ENCODE results near the gene ZNF319.
A peak's percentile ranks its signal among the peaks of the same experiment; 100 is the strongest.

ZNF319 gene

GRCh38 chr16:58029410-58029809, 28.9 kb upstream of the ZNF319 start:
- Mint-ChIP-seq H3K4me3 (no peak overlapping the region), H3K27ac (peak overlapping the region; percentile 22), H3K36me3 (ENCODE audit: low read depth) (no peaks in the 10 kb centered on the region), H3K4me1 (ENCODE audit: low read depth) (peaks cover 9% of the 10 kb centered on the region), H3K27me3 (ENCODE audit: low read depth) (peaks cover 28% of the 10 kb centered on the region), H3K9me3 (no peaks in the 10 kb centered on the region)

- peaks cover 29% of the 10 kb centered on the region for H3K27me3 Mint-ChIP-seq (ENCODE audit: low read depth)
- H3K4me3 Mint-ChIP-seq: no peak overlapping the region
- no peak overlapping the region for H3K27ac Mint-ChIP-seq
- no peaks in the 10 kb centered on the region for H3K9me3 Mint-ChIP-seq
- no peaks in the 10 kb centered on the region for H3K36me3 Mint-ChIP-seq (ENCODE audit: low read depth)
- H3K4me1 Mint-ChIP-seq (ENCODE audit: low read depth): peaks cover 9% of the 10 kb centered on the region
These were observed 28.1 kb upstream of the ZNF319 start for GRCh38 chr16:58028541-58029070.

- H3K36me3 Mint-ChIP-seq (ENCODE audit: low read depth): no peaks in the 10 kb centered on the region
- H3K9me3 Mint-ChIP-seq: no peaks in the 10 kb centered on the region
- H3K4me1 Mint-ChIP-seq (ENCODE audit: low read depth): peaks cover 9% of the 10 kb centered on the region
- H3K4me3 Mint-ChIP-seq: peak overlapping the region; percentile 5
- H3K27ac Mint-ChIP-seq: no peak overlapping the region
- peaks cover 29% of the 10 kb centered on the region for H3K27me3 Mint-ChIP-seq (ENCODE audit: low read depth)
These were observed 27.5 kb upstream of the ZNF319 start for GRCh38 chr16:58027916-58028455.

GRCh38 chr16:58027161-58027915, 26.9 kb upstream of the ZNF319 start:
- no peaks in the 10 kb centered on the region for H3K9me3 Mint-ChIP-seq

GRCh38 chr16:58026705-58027160, 26.3 kb upstream of the ZNF319 start:
- H3K9me3 Mint-ChIP-seq: no peaks in the 10 kb centered on the region
- peaks cover 32% of the 10 kb centered on the region for H3K27me3 Mint-ChIP-seq (ENCODE audit: low read depth)
- H3K36me3 Mint-ChIP-seq (ENCODE audit: low read depth): no peaks in the 10 kb centered on the region
- no peak overlapping the region for H3K4me3 Mint-ChIP-seq
- peaks cover 11% of the 10 kb centered on the region for H3K4me1 Mint-ChIP-seq (ENCODE audit: low read depth)
- no peak overlapping the region for H3K27ac Mint-ChIP-seq

More at GRCh38 chr16:58027161-58027915, 26.9 kb upstream of the ZNF319 start:
- Mint-ChIP-seq H3K4me3 (no peak overlapping the region), H3K36me3 (ENCODE audit: low read depth) (no peaks in the 10 kb centered on the region), H3K4me1 (ENCODE audit: low read depth) (peaks cover 11% of the 10 kb centered on the region), H3K27ac (no peak overlapping the region), H3K27me3 (ENCODE audit: low read depth) (peaks cover 32% of the 10 kb centered on the region)

- Mint-ChIP-seq H3K4me3 (no peak overlapping the region), H3K36me3 (ENCODE audit: low read depth) (no peaks in the 10 kb centered on the region), H3K27me3 (ENCODE audit: low read depth) (peaks cover 32% of the 10 kb centered on the region), H3K4me1 (ENCODE audit: low read depth) (peaks cover 11% of the 10 kb centered on the region), H3K9me3 (no peaks in the 10 kb centered on the region), H3K27ac (no peak overlapping the region)
These were observed 25.8 kb upstream of the ZNF319 start for GRCh38 chr16:58026139-58026704.

GRCh38 chr16:58025351-58026138, 25.1 kb upstream of the ZNF319 start, which contains the start of gene MMP15:
Gene MMP15, plus strand, starts transcription at chr16:58025754. Its CDS starts 597 bp downstream, at chr16:58026351.
- peaks cover 32% of the 10 kb centered on the region for H3K27me3 Mint-ChIP-seq (ENCODE audit: low read depth)
- H3K9me3 Mint-ChIP-seq: no peaks in the 10 kb centered on the region
- no peak within 1 kb of the TSS for H3K27ac Mint-ChIP-seq
- H3K4me1 Mint-ChIP-seq (ENCODE audit: low read depth): peaks cover 15% of the 10 kb centered on the region
- H3K36me3 Mint-ChIP-seq (ENCODE audit: low read depth): peaks cover 3% of the 10 kb centered on the region
- peak within 1 kb of the TSS; percentile 87 for H3K4me3 Mint-ChIP-seq

- Mint-ChIP-seq H3K4me1 (ENCODE audit: low read depth) (peaks cover 18% of the 10 kb centered on the region), H3K4me3 (peak overlapping the region; percentile 87), H3K27me3 (ENCODE audit: low read depth) (peaks cover 32% of the 10 kb centered on the region), H3K36me3 (ENCODE audit: low read depth) (peaks cover 3% of the 10 kb centered on the region), H3K27ac (no peak overlapping the region), H3K9me3 (no peaks in the 10 kb centered on the region)
These were observed 24.2 kb upstream of the ZNF319 start for GRCh38 chr16:58024486-58025350.

GRCh38 chr16:58022601-58023371, 22.3 kb upstream of the ZNF319 start:
- Mint-ChIP-seq H3K36me3 (ENCODE audit: low read depth) (peaks cover 5% of the 10 kb centered on the region), H3K27me3 (ENCODE audit: low read depth) (peaks cover 13% of the 10 kb centered on the region), H3K4me1 (ENCODE audit: low read depth) (peaks cover 16% of the 10 kb centered on the region), H3K27ac (no peak overlapping the region), H3K4me3 (no peak overlapping the region), H3K9me3 (no peaks in the 10 kb centered on the region)

- Mint-ChIP-seq H3K27ac (no peak overlapping the region), H3K9me3 (no peaks in the 10 kb centered on the region), H3K4me3 (no peak overlapping the region), H3K4me1 (ENCODE audit: low read depth) (peaks cover 16% of the 10 kb centered on the region), H3K36me3 (ENCODE audit: low read depth) (peaks cover 5% of the 10 kb centered on the region), H3K27me3 (ENCODE audit: low read depth) (peaks cover 12% of the 10 kb centered on the region)
These were observed 21.4 kb upstream of the ZNF319 start for GRCh38 chr16:58021661-58022551.

- H3K9me3 Mint-ChIP-seq: no peaks in the 10 kb centered on the region
- no peak overlapping the region for H3K4me3 Mint-ChIP-seq
- H3K4me1 Mint-ChIP-seq (ENCODE audit: low read depth): peaks cover 16% of the 10 kb centered on the region
- peak overlapping the region; percentile 21 for H3K27ac Mint-ChIP-seq
- H3K36me3 Mint-ChIP-seq (ENCODE audit: low read depth): peaks cover 5% of the 10 kb centered on the region
- peaks cover 12% of the 10 kb centered on the region for H3K27me3 Mint-ChIP-seq (ENCODE audit: low read depth)
These were observed 20.4 kb upstream of the ZNF319 start for GRCh38 chr16:58020628-58021521.
